MM.1S (cell line): ENCODE measurements around the gene CDX2.

Source experiments
- CTCF ChIP-seq: fragments of 300-600 bp; sonication (generic); IDR thresholded peaks from 2 replicates; pipeline ENCODE4 v1.5.1; 2016; ENCODE audit warnings: antibody characterized with exemption, low read length, mixed read lengths
- EZH2 ChIP-seq: fragments of 300-600 bp; sonication (generic); optimal IDR thresholded peaks from 2 replicates; pipeline ENCODE3; 2017; ENCODE audit warnings: low read depth, mild to moderate bottlenecking, antibody characterized with exemption, low read length, mixed read lengths

- TF ChIP-seq EZH2 (no peak), CTCF (no peak)
Measured at GRCh38 chr13:27977476-27978300, 8.6 kb upstream of the CDX2 start.
